Mesothelial cell of epicardium (in vitro differentiated cells): ENCODE results near the gene IL17RB. TPM values are rescaled to one million over a fixed set of nuclear protein-coding genes. Genes with fewer than 3 reads are reported as not detected.

Source experiments
- DNase-seq, 2 experiments: peaks; one replicate each; pipeline ENCODE4 v3.0.0; 2021; ENCODE audit warnings: low spot score in 2 of 2; ENCODE audit not compliant: unreplicated experiment in 2 of 2
- H3K27ac Mint-ChIP-seq: 2 replicates; pipeline ENCODE4 v1.8.0; 2021; ENCODE audit warnings: mixed read lengths
- H3K27me3 Mint-ChIP-seq: 2 replicates; pipeline ENCODE4 v1.8.0; 2021; ENCODE audit warnings: low read depth, mixed read lengths
- H3K36me3 Mint-ChIP-seq: 2 replicates; pipeline ENCODE4 v1.8.0; 2021; ENCODE audit warnings: mixed read lengths
- H3K4me1 Mint-ChIP-seq: 2 replicates; pipeline ENCODE4 v1.8.0; 2021; ENCODE audit warnings: mixed read lengths
- H3K4me3 Mint-ChIP-seq: 2 replicates; pipeline ENCODE4 v1.8.0; 2021; ENCODE audit warnings: mild to moderate bottlenecking, moderate library complexity, mixed read lengths
- H3K9me3 Mint-ChIP-seq: 2 replicates; pipeline ENCODE4 v1.8.0; 2021; ENCODE audit warnings: mixed read lengths
- CTCF ChIP-seq: fragments of 200-600 bp; sonication (generic); IDR thresholded peaks from one replicate; pipeline ENCODE4 v1.5.0; 2021; ENCODE audit warnings: antibody characterized with exemption; ENCODE audit not compliant: unreplicated experiment
- total RNA-seq: library from RNA; stranded (reverse); gene quantifications from 3 replicates; pipeline ENCODE4 v1.2.1, GENCODE V29; 2021

IL17RB gene
- total RNA-seq, 1 donor from 2014 or later, result 1.4 TPM

GRCh38 chr3:53819163-53819868, 27.1 kb upstream of the IL17RB start:
- Mint-ChIP-seq H3K4me3 (no peak overlapping the region), H3K27ac (no peak overlapping the region), H3K36me3 (no peaks in the 10 kb centered on the region), H3K4me1 (peaks cover 5% of the 10 kb centered on the region), H3K9me3 (no peaks in the 10 kb centered on the region), H3K27me3 (no peaks in the 10 kb centered on the region)
- peak in 1 of 2 experiments; percentile 21 for DNase-seq
- TF ChIP-seq CTCF, result no peak

- no peaks in the 10 kb centered on the region for H3K27me3 Mint-ChIP-seq
- H3K4me3 Mint-ChIP-seq, result no peak overlapping the region
- H3K4me1 Mint-ChIP-seq, result peaks cover 7% of the 10 kb centered on the region
- H3K36me3 Mint-ChIP-seq, result no peaks in the 10 kb centered on the region
- H3K27ac Mint-ChIP-seq, result no peak overlapping the region
- TF ChIP-seq CTCF, result no peak
- peak in 1 of 2 experiments; percentile 5 for DNase-seq
- H3K9me3 Mint-ChIP-seq, result no peaks in the 10 kb centered on the region
These were observed 26.3 kb upstream of the IL17RB start for GRCh38 chr3:53820084-53820483.

GRCh38 chr3:53820756-53821580, 25.4 kb upstream of the IL17RB start:
- no peak for TF ChIP-seq CTCF
- DNase-seq, result peak in 1 of 2 experiments; percentile 31
- no peak overlapping the region for H3K27ac Mint-ChIP-seq
- no peaks in the 10 kb centered on the region for H3K9me3 Mint-ChIP-seq
- H3K27me3 Mint-ChIP-seq, result no peaks in the 10 kb centered on the region
- H3K36me3 Mint-ChIP-seq, result no peaks in the 10 kb centered on the region
- H3K4me3 Mint-ChIP-seq, result no peak overlapping the region
- peaks cover 7% of the 10 kb centered on the region for H3K4me1 Mint-ChIP-seq

GRCh38 chr3:53821631-53822121, 24.7 kb upstream of the IL17RB start:
- Mint-ChIP-seq H3K27me3 (no peaks in the 10 kb centered on the region), H3K27ac (no peak overlapping the region), H3K36me3 (no peaks in the 10 kb centered on the region), H3K9me3 (no peaks in the 10 kb centered on the region), H3K4me1 (peaks cover 7% of the 10 kb centered on the region), H3K4me3 (no peak overlapping the region)
- DNase-seq, result peak in 1 of 2 experiments; percentile 17
- TF ChIP-seq CTCF, result no peak

- Mint-ChIP-seq H3K27ac (no peak overlapping the region), H3K9me3 (no peaks in the 10 kb centered on the region), H3K27me3 (no peaks in the 10 kb centered on the region), H3K4me3 (no peak overlapping the region), H3K4me1 (peaks cover 7% of the 10 kb centered on the region), H3K36me3 (no peaks in the 10 kb centered on the region)
- no peak for DNase-seq
- no peak for TF ChIP-seq CTCF
These were observed 24.0 kb upstream of the IL17RB start for GRCh38 chr3:53822331-53822741.
